NCI-H187 (cell line): Measurements from ENCODE around the gene MISP3.

Experiments used
- DNase-seq, 2 experiments: peaks; one replicate each; lab custom pipeline; 2025; lab: John Stamatoyannopoulos, UW

Gene MISP3

GRCh38 chr19:14053500-14053899 is 19.1 kb upstream of the MISP3 start:
- no peak for DNase-seq

DNA sequence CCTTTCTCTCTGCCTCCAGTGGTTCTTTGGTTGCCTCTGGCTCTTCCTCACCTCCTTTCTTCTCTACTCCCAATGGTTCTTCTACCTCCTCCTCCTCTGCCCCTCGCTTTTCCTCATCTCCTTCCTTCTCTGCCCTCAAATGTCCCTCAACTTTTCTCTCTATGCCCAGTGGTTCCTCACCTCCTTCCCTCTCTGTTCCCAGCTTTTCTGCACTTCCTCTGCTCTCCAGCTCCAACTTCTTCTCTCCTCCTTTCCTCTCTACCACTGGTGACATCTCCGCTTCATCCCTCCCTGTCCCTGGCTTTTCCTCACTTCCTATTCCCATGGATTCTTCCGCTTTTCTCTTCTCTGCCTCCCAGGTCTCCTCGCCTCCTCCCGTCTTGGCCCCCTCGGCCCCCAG is 18.5 kb upstream of the MISP3 start:
- DNase-seq: no peak

DNA sequence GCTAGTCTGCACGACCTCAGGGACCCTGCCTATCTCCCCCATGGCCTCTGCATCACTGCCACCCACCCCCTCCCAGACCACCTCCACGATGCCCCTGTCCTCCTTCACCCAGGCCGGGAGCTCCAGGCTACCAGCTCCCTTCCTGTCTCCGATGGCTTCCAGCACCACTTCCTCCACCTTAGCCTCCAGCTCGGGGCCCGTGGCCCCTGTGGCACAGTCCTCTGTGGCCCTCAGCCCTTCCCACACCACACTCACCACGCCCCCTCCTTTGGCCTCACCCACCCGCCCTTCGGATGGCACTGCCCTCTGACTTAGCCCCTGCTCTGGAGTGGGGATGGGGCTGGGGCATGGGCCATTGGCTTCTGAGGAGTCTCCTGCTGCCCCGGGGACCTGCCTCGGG is 17.9 kb upstream of the MISP3 start:
- DNase-seq: no peak

DNA sequence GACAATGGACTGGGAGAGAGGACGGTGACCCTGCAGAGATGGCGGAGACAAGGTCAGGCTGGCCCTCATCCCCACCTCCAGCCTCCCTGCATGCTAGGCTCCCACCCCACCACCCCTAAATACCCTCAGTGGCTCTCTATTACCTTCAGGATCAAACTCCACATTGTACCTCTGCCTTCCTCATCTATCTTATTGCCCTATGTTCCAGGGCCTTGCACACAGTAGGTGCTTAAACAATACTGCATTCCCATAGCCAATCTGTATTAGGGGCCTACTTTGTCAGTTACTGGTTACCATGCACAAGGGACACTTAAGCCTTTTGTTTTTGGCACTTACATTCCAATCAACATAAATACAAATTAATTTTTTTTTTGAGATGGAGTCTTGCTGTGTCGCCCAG is 17.2 kb upstream of the MISP3 start:
- DNase-seq: no peak

GRCh38 chr19:14056069-14056666 is 16.4 kb upstream of the MISP3 start:
- DNase-seq: no peak

DNA sequence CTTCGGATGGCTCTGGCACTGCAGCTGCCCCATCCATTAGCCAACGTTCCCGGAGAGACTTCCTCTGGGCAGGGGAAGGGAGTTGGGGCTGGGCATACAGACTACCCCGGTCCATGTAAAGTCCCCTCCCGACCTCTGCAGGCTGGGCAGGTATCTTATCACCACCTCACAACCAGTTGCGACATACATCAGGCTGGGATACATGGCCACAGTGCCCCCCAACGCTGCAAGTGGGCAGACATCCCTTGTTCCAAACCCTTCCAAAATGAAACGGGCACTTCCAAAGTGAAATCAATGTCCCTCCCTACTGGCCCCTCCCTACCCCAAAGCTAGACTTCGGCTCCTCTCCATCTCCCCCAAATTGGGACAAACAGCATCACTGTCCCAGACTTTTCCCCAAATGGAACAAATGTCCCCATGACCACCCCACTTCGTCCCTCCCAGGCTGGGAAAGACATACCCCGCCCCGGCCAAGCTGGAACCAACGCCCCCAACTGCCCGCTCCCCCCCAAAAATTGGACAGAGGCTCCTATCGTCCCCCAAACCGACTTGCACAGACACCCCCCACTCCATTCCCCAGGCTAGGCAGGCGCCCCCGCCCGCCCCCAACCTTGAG is 15.7 kb upstream of the MISP3 start:
- DNase-seq: no peak

GRCh38 chr19:14058182-14059092 is 14.1 kb upstream of the MISP3 start:
- no peak for DNase-seq

DNA sequence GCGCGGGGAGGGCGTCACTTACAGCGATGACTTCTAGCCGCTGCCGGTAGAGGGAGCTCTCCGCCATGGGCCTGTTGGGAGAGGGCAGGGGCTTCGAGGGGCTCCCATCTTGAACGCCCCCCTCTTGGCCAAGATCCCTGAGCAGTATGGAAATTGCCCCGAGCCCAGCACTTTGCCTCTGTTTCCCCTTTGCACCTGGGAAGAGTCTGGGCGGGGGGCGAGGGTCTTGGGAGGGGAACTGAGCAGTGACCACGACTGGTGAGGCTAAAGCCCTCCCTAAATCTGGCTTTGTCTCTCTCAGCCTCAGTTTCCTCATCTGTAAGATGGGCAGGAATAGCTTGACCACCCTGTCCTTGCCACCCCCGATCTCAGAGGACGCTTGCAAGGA is 13.5 kb upstream of the MISP3 start:
- no peak for DNase-seq

DNA sequence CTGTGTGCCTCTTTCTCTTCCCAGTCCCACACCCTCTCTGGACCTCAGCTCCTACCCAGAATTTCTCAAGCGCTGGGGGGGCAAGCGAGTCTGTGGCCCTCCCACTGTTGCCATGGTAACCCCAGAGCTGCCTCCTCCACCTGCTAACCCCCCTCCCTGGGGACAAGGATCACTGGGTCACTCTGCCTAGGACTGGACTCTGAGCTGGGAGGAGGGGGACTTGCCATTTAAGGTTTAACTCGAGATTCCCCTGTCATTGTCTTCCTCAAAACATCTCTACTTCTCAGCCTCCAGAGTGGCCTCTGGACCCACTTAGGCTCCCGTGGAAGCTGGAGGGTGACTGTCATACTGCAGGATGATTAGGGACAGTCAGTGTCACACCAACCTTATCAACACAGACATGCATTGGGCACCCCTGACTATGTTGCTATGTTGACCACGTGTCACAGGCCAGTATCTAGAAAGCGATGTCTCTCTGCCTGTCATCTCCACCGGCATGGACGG is 12.9 kb upstream of the MISP3 start:
- DNase-seq: no peak

GRCh38 chr19:14061081-14061749 is 11.4 kb upstream of the MISP3 start:
- no peak for DNase-seq

- DNase-seq: no peak
Observed at GRCh38 chr19:14061751-14062557, 10.6 kb upstream of the MISP3 start, which contains the start of gene PALM3. Gene PALM3, minus strand, starts transcription at chr19:14062076. Its CDS starts 96 bp downstream, at chr19:14061980.

- DNase-seq: no peak
Observed at GRCh38 chr19:14062558-14062855, 10.1 kb upstream of the MISP3 start.

DNA sequence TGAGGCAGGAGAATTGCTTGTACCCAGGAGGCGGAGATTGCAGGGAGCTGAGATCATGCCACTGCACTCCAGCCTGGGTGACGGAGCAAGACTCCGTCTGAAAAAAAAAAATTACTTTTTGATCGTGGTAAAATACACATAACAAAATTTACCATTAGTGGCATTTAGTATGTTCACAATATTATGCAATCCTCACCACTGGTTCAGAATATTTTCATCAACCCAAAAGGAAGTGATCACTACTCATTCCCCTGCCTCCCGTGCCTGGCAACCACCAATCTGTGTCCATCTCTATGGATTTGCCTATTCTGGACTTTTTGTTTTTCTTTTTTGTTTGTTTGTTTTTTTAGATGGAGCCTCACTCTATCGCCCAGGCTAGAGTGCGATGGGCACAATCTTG is 9.5 kb upstream of the MISP3 start:
- no peak for DNase-seq

DNA sequence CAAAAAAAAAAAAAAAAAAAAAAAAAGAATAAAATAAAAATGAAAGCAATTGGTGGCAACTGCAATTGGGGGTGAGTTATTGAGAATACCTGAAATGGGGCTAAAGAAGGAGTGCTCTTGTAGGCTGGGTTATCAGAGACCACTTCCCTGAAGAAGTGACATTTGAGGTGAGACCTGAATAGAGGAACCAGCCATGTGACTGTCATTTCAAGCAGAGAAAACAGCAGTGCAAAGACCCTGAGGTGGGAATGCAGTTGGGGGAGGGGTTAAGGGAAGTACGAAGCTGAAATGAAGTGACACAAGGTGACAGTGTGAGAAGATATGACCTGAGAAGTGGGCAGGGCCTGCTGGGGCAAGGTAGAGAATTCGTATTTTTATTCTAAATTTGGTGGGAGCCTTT is 6.5 kb upstream of the MISP3 start:
- no peak for DNase-seq

DNA sequence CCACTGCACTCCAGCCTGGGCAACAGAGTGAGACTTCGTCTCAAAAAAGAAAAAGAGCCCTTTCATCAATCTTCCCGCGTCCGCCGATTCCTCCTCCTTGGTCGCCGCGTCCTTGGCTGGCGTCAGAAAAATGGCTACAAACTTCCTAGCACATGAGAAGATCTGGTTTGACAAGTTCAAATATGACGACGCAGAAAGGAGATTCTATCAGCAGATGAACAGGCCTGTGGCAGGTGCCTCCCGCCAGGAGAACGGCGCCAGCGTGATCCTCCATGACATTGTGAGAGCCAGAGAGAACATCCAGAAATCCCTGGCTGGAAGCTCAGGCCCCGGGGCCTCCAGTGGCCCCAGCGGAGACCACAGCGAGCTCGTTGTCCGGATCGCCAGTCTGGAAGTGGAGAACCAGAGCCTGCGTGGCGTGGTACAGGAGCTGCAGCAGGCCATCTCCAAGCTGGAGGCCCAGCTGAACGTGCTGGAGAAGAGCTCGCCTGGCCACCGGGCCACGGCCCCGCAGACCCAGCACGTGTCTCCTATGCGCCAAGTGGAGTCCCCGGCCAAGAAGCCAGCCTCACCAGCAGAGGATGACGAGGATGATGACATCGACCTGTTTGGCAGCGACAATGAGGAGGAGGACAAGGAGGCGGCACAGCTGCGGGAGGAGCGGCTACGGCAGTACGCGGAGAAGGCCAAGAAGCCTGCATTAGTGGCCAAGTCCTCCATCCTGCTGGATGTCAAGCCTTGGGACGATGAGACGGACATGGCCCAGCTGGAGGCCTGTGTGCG is 2.1 kb upstream of the MISP3 start:
- no peak for DNase-seq

- peak in 1 of 2 experiments; percentile 11 for DNase-seq
Observed at GRCh38 chr19:14073261-14073924, 807 bp downstream of the MISP3 start.

DNA sequence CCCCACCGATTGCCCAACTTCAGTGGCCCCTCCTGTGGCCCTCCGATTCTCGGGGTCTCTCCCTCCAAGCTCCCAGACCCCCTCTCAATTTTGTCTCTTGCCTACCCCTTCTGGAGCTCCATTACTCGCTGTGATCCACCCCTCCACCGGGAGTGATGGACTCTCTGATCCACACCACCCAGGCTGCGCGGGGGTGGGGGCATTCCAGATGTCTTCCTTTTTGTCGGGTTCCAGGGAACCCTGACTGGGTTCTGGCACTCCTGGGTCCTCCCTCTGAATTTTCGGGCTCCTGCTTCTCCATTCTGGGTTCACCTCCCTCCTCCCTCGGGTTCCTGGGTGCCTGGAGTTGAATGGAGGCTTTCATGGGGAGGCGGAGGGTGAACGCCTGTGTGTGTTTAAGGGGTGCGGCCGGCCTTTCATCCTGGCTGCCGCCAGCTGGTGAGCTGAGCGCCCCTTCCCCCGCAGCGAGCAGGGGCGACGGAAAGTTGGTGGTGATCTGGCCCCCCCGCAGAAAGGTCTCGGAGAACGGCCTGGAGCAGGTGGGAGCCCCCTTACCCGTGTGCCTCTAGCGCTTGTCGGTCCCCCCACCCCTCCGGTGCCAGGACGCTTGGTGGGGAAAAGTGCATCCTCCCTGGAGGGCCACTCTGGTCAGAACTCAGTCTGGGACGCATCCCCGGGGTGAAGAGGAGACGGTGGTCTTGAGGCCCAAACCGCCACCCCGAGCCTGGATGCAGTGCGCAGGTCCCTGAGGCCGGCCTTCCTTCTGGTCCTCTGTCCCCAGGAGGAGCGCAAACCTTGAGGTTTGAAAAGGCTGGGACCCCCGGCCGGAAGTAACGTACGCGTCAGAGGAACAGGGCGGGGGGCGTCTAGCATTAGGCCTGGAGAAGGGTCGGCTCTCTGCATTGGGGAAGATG is 1.6 kb downstream of the MISP3 start:
- DNase-seq: no peak

DNA sequence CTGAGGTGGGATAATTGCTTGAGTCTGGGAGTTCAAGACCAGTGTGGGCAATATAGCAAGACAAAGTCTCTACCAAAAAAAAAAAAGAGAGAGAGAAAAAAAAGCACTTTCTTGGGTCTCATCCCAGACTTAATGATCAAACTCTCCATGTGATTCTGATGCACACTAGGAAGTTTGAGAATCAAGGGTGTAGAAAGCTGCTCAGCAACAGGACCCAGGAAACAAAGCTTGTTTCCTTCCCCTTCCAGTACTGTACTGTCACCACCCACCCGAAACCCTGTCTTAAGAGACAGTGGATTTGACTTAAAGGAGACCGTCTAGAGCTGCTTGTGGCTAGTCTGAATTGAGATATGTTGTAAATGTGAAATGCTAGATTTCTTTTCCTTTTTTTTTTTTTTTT is 5.8 kb downstream of the MISP3 start:
- DNase-seq: no peak
